ENCODE measurements around the gene RAC3. TPM values are rescaled to one million over a fixed set of nuclear protein-coding genes. Genes with fewer than 3 reads are reported as not detected.

RAC3 gene
- total RNA-seq, 4 donors from 2014 or later: 2.6 to 11.1 (median 5.0) TPM

DNA sequence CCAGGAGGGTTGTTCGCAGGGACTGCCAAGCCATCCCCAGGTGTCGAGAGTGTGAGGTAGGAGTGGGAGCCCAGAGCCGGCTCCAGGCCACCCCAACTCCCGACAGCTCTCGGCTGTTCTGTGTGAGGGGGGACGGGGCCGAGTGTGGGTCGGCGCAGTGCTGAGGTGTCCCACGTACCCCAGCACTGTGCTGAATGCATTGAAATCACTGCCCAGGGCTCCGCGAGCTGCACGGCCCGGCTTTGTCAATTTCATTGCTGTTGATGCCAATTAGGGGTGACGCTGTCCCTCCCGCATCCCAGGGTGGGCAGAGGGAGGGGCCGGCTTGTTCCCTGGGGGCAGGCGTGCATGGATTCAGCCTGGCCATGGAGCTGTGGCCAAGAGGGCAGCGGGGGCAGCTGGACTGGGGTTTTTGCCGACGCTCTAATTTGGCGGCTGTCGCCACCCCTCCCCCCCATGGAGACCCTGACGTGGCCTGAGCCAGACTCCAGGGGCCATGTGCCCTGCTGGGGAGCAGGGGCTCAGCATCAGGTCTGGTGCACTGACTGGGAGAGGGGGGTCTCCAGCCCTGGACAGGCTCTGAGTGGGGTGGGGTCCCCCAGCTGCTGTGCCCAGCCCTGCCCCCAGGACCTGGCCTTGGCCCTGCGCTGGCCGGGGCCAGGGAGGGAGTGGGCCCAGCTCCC lies 23.1 kb upstream of the RAC3 start:
- Histone ChIP-seq H3K4me1 (peaks cover 0 to 9% (median 4%) of the 10 kb centered on the region in 4 donors), H3K4me3 (no peak overlapping the region), H3K27ac (no peak overlapping the region), H3K36me3 (no peaks in the 10 kb centered on the region), H3K9me3 (no peaks in the 10 kb centered on the region), H3K27me3 (no peaks in the 10 kb centered on the region)
- TF ChIP-seq EP300 (IDR thresholded peaks at IDR 0.05; ENCODE audit: low read depth): no peak
- no peak for TF ChIP-seq POLR2AphosphoS5 (IDR thresholded peaks at IDR 0.05)
- no peak for TF ChIP-seq POLR2A (IDR thresholded peaks at IDR 0.05)
- TF ChIP-seq CTCF (IDR thresholded peaks at IDR 0.05): no peak
- no peak for DNase-seq
- in situ Hi-C loops (cut with MboI; ENCODE audit: low pct_ligation_motif_present in 1 of 4, low pct_unique_long_range_greater_than_20kb in 1 of 4, low sequenced_read_pairs in 3 of 4) (no loop called here), intact Hi-C loops (cut with DNase I; ENCODE audit: low total_unique reads) (no loop called here)
- 73 to 94% methylated on average over 4 to 23 of the region's 26 CpGs for WGBS, 2 donors (ENCODE audit: low coverage in 1 of 2)

GRCh38 chr17:82008941-82009405 lies 22.5 kb upstream of the RAC3 start:
- no peaks in the 10 kb centered on the region for H3K36me3 ChIP-seq
- H3K9me3 ChIP-seq: no peaks in the 10 kb centered on the region
- DNase-seq: no peak
- in situ Hi-C loops (cut with MboI; ENCODE audit: low pct_ligation_motif_present in 1 of 4, low pct_unique_long_range_greater_than_20kb in 1 of 4, low sequenced_read_pairs in 3 of 4): no loop called here
- intact Hi-C loops (cut with DNase I; ENCODE audit: low total_unique reads): no loop called here
- H3K4me1 ChIP-seq: peaks cover 0 to 6% (median 2%) of the 10 kb centered on the region in 4 donors
- TF ChIP-seq POLR2AphosphoS5 (IDR thresholded peaks at IDR 0.05) (no peak), EP300 (IDR thresholded peaks at IDR 0.05; ENCODE audit: low read depth) (no peak), CTCF (IDR thresholded peaks at IDR 0.05) (no peak), POLR2A (IDR thresholded peaks at IDR 0.05) (no peak)
- no peak overlapping the region for H3K27ac ChIP-seq
- H3K27me3 ChIP-seq: no peaks in the 10 kb centered on the region
- WGBS, 2 donors (ENCODE audit: low coverage in 1 of 2): 94% methylated on average over 26 of the region's 28 CpGs; no CpG with 5 or more reads in 1 of the 2 donors
- no peak overlapping the region for H3K4me3 ChIP-seq

DNA sequence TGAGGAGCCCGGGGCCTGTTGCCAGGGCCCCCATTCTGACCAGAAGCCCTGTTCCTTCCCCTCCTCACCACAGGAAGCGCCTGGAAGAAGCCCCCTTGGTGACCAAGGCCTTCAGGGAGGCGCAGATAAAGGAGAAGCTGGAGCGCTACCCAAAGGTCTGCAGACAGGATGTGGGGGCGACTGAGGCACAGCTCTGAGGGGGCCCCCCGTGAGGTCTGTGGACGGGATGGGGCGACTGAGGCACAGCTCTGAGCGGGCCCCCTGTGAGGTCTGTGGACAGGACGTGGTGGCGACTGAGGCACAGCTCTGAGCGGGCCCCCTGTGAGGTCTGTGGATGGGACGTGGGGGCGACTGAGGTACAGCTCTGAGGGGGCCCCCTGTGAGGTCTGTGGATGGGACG lies 22.1 kb upstream of the RAC3 start:
- H3K27ac ChIP-seq: no peak overlapping the region
- peaks cover 0 to 1% (median 0%) of the 10 kb centered on the region in 4 donors for H3K4me1 ChIP-seq
- intact Hi-C loops (cut with DNase I; ENCODE audit: low total_unique reads) (no loop called here), in situ Hi-C loops (cut with MboI; ENCODE audit: low pct_ligation_motif_present in 1 of 4, low pct_unique_long_range_greater_than_20kb in 1 of 4, low sequenced_read_pairs in 3 of 4) (no loop called here)
- TF ChIP-seq POLR2AphosphoS5 (IDR thresholded peaks at IDR 0.05): no peak
- TF ChIP-seq EP300 (IDR thresholded peaks at IDR 0.05; ENCODE audit: low read depth): no peak
- no peak for TF ChIP-seq POLR2A (IDR thresholded peaks at IDR 0.05)
- TF ChIP-seq CTCF (IDR thresholded peaks at IDR 0.05): no peak
- H3K9me3 ChIP-seq: no peaks in the 10 kb centered on the region
- no peak overlapping the region for H3K4me3 ChIP-seq
- no peak for DNase-seq
- H3K27me3 ChIP-seq: no peaks in the 10 kb centered on the region
- H3K36me3 ChIP-seq: no peaks in the 10 kb centered on the region
- 76% methylated on average over 14 of the region's 15 CpGs; no CpG with 5 or more reads in 1 of the 2 donors for WGBS, 2 donors (ENCODE audit: low coverage in 1 of 2)

GRCh38 chr17:82010575-82011525 lies 20.6 kb upstream of the RAC3 start:
- Histone ChIP-seq H3K36me3 (no peaks in the 10 kb centered on the region), H3K27ac (no peak overlapping the region), H3K4me3 (no peak overlapping the region), H3K9me3 (no peaks in the 10 kb centered on the region), H3K4me1 (no peaks in the 10 kb centered on the region), H3K27me3 (no peaks in the 10 kb centered on the region)
- no peak for TF ChIP-seq POLR2A (IDR thresholded peaks at IDR 0.05)
- TF ChIP-seq POLR2AphosphoS5 (IDR thresholded peaks at IDR 0.05): no peak
- TF ChIP-seq EP300 (IDR thresholded peaks at IDR 0.05; ENCODE audit: low read depth): no peak
- TF ChIP-seq CTCF (IDR thresholded peaks at IDR 0.05): no peak
- no peak for DNase-seq
- in situ Hi-C loops (cut with MboI; ENCODE audit: low pct_ligation_motif_present in 1 of 4, low pct_unique_long_range_greater_than_20kb in 1 of 4, low sequenced_read_pairs in 3 of 4): no loop called here
- WGBS, 2 donors (ENCODE audit: low coverage in 1 of 2): 89 to 100% methylated on average over 2 to 39 of the region's 39 CpGs
- intact Hi-C loops (cut with DNase I; ENCODE audit: low total_unique reads): no loop called here

Measured in transverse colon (tissue), 4 donors.